Activated T-cell treated with anti-CD3 and anti-CD28 coated beads for 1 hour (primary cell): ENCODE measurements around the gene POLR2C.

Experiments used
- DNase-seq: peaks from one replicate; pipeline ENCODE4 v3.0.0-alpha.2; 2020; ENCODE audit warnings: low read depth

Gene POLR2C

DNA sequence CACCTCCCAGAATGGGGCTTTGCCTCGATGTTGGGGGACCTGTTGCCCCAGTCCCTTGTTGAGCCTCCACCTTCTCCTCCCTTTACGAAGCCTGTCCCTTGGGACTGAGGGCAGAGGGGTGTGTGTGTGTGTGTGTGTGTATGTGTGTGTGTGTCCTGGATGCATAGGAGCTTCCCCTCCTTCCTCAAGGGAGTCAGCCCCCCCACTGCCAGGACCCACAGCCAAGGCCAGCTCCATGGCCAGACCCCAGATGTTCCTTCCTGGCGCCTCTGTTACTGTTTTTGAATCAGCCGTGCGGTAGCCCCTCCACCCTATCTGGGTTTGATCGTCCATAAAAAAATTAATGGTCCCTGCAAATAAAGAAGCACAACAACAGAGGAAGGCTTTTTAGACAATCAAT is 41.5 kb downstream of the POLR2C start:
- no peak for DNase-seq

DNA sequence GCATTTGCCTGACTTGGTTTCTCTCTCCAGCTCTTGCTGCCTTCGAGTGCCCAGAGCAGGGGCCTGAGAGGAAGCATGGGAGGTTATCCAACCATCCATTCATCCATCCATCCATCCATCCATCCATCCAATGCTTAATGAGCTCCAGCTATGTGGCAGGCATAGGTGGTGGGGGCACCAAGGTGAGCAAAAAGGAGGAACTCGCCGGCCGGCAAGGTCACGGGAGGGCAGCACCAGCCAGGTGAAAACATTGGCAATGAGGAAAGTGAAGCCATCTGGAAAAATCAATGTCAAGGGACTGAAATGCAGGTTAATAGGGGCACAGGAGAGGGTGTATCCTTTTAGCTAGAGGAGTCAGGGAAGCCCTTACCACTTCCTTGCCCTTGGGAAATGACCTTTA is 42.0 kb downstream of the POLR2C start:
- DNase-seq: no peak

DNA sequence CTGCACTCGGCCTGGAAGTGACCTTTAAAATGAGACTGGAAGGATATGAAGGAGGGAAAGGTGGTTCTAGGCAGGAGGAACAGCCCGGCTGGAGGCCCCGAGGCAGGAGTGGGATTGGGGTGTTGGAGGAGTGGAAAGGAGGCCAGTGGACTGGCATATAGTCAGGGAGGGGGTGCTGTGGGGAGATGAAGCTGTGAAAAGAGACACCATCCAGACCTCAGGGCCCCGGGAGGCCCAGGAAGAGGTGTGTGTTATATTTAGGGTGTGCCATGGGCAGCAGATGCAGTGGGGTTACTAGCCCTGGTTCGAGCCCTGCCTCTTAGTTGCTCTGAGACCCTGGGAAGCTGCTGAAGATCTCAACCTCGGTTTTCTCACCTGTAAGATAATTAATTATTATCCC is 42.7 kb downstream of the POLR2C start:
- DNase-seq: no peak

DNA sequence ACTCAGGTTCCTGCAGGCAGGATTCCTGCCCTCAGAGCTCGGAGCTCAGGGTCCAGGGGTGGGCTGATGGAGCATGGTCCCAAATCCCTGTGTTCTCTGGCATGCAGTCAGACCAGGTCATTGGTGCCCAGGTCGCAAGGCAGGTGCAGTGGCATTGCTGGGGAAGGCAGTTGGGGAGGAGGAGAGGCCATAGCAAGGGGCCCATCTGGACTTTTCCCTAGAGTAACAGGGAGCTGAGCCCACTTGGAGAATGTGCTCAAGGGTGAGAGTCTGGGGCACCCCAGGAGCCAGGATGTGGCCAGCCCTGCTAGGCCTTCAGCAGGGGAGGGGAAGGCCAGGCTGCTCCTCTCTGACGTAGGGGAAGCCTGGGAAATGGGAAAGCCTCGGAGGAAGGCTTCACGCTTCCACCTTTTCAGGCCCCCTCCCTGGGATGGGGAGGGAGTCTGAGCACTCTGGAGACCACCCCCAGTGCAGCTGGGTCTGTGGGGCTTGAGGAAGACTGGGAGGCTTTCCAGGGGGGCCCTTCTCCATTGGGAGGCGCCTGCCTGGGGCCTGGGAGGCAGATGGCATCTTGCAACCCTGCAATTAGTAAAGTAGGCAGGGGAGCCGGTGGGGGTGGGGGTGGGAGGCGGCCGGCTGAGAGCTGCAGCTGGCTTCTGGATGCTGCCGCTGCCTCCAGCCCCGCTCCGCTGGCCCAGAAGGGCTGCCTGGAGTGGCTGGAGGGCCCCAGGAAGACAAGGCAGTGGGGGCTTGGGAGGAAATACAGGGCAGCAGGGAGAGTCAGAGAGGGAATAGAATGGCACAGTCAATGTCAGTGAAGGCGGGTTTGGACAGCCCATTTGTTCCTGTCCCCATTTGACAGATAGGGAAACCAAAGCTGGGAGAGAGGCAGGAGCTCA is 44.9 kb downstream of the POLR2C start:
- no peak for DNase-seq

- DNase-seq: no peak
Observed at GRCh38 chr16:57508035-57508425, 45.6 kb downstream of the POLR2C start.

- no peak for DNase-seq
Observed at GRCh38 chr16:57509231-57509923, 46.9 kb downstream of the POLR2C start.

- no peak for DNase-seq
Observed at GRCh38 chr16:57510016-57510871, 47.8 kb downstream of the POLR2C start.

- DNase-seq: no peak
Observed at GRCh38 chr16:57512296-57513001, 50.0 kb downstream of the POLR2C start.

DNA sequence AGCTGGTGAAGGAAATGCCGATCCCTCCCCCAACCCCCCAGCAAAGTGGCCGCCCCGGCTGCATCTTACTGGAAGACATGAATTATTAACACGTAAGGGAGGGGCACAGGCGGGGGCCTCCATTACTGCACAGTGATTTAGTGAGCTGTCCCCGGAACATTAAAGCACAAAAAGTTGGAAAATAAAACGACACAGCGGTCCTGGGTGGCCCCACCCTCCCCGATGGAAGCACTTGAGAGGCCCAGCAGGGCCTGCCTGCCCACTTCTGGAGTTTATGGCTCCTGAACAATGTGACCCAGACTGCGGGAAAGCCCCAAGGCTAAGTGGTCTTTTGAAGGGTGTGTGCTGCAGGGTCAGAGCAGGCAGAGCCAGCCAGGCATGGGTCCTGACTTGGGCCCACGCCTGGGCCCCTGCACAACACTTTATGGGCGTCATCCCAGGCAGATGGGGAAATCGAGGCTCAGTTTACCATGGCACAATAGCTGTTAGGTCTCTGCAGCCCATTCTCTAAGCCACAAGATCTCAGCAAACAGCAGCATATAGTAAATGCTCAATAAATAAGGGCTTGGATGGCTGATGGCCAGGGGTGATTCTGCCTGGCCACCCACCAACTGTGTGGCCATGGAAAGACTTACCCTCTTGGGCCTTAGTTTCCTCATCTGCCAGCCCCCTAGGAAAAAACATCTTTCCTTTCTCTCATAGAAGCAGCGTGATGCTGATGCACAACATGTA is 51.1 kb downstream of the POLR2C start:
- no peak for DNase-seq

DNA sequence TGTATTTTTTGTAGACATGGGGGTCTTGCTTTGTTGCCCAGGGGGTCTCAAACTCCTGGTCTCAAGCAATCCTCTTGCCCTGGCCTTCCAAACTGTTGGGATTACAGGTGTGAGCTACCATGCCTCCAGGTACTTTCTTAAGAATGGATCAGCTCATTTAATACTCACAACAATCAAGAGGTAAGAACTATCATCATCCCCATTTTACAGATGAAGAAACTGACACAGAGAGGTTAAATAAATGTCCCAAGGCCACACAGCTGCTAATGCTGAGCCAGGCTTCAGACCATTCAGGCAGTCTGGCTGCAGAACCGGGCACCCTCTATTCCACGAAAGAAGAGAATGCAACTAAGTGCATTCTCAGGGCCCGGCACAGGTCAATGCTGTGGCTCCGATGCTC is 51.9 kb downstream of the POLR2C start:
- no peak for DNase-seq

DNA sequence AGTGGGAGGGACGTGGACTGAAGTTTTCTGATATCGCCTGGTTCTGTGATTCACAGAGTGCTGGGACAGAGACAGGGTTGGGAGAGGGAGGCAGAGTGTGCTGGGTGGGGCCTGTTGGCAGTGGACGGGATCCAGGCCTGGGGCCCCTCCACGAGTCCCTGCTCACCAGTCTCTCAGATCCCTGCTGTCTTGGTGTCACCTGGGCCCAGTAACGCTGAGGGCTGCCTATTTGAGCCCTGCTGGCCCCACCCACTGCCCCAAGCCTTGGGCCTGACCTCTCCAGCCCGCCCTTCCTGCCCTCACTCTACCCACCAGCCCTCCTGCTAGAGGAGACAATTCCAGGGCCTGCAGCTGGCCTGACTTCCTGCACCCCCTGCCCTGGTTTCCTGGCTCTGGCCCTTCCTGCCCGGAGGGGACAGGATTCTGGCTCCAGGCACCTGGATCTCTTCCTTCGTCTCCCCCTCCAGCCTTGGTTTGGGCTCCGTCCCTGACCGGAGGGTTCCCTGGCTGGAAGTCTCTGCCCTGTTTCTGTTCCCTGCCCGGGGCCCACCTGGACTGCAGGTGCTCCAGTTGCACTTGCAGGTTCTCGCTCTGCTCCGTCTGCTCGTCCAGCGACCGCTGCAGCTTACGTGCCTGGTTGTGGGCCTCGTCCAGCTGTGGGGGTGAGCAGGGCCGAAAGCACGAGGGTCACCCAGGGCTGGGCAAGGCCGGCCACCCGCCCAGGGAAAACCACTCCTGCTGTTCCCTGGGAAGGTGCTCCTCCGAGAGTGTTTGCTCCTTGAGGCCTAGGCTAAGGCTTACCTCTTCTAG is 52.5 kb downstream of the POLR2C start:
- no peak for DNase-seq

DNA sequence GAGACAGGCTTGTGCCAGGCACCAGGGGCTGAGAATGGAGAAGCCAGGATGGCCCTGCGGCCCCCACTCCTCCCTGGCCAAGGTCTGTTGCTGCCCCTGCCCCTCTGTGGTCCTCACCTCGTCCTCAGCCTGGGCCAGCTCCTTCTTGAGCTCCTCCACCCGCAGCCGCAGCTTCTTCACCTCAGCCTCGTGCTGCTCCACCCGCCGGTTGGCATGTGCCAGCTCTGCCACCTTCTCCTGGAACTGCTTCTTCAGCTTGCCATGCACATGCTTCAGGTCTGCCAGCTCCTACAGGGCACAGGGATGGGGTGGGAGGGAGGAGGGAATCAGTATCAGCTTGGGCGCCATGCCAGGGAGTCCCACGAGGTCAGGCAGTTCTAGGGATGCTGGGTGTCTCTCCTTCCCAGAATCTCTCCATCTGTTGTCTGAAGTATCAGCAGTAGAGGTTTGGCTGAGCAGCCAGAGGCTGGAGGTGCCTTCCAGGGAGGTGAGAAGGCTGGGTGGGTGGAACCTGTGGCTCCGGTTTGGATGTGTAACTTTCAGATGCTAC is 53.8 kb downstream of the POLR2C start:
- no peak for DNase-seq

GRCh38 chr16:57516773-57517172 is 54.3 kb downstream of the POLR2C start:
- no peak for DNase-seq

DNA sequence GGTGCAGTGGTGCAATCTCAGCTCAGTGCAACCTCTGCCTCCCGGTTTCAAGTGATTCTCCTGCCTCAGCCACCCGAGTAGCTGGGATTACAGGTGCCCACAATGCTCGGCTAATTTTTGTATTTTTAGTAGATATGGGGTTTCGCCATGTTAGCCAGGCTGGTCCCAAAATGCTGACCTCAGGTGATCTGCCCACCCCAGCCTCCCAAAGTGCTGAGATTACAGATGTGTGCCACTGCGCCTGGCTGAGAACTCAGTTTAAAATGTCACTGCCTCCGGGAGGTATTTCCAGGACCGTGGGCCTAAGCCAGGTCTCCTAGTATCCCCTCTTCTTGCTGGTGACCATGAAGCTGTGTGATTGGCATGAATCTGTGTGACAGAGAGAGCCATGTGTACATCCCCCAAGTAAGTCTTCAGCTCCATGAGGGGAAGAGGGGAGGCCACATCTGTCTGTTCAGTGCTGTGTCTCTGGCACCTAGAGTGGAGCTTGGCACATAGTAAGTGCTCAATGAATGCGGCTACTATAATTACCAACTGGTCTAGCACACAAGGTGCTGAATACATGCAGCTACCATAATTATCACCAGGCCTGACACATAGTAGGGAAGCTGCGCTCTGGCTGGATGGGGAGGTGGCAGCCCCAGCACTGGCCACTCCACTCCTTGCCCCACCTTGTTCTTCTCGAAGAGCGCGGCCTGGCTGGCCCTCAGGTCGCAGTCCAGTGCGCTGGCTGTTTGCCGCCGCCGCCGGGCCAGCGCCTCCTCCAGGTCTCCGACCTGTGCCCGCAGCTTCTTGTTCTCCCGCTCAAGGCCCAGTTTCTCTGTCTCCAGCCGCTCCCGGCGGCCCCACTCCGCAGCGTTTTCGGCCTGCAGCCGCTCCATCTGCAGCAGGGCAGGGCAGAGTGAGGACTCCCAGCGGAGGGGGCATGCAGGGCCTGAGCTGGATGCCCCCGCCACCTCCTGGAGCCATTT is 55.2 kb downstream of the POLR2C start:
- DNase-seq: no peak

DNA sequence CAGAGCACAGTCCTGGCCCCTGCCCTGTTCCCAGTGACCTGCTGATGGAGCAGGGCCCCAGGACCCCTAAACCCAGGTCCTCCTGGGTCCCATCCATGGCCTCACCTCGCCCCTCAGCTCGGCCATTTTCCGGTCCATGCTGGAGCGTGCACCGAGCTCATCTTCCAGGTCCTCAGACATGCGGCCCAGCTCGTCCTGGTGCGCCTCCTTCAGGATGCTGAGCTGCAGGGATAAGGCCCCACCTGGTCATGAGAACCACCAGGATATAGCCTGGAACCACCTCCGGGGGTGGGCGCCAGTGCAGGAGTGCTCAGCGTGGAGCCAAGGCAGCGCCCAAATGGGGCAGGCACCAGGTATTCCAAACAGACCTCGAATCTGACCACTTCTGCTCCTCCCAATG is 56.0 kb downstream of the POLR2C start:
- no peak for DNase-seq

DNA sequence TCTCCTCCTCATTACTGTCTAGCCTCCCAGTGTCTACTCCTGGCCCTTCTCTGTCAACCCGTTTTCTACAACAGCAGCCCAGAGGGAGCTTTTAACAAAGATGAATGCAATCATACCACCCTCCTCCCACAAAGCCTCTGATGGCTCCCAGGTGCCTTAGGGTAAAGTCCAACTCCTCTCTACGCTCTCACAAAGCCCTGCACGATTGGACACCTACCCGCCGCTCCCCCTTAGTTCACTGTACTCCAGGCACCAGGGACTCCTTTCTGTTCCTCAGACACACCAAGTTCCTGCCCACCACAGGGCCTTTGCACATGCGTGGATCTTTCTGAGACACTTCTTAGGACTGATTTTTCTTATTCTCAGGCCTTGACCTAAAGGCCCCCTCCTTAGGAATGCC is 56.4 kb downstream of the POLR2C start:
- DNase-seq: no peak

- peak; percentile 84 for DNase-seq
Observed at GRCh38 chr16:57519796-57520360, 57.4 kb downstream of the POLR2C start.
